ENCODE data around the gene CREB5.
"Not testable (repeated sequence)": the region's sequence is repeated elsewhere in the genome, so short reads cannot be mapped to it uniquely, and the experiment has no call there.

The CREB5 gene

DNA sequence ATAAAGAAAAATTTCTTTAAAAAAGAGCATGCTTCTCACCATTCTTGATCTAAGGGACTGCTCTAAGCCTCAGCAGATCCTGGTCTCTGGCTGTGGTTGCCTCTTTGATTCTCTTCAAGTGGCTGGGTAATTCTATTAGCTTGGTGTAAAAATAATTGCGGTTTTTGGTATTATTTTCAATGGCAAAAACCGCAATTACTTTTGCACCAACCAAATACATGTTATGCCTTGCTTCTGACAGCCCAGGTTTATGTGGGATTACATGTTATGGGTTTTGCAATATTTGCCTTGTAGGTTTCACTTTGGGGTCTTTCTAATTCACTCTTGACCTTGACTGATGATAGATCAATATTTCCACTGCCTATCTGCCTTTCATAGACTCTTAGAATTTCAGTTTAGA lies 20.0 kb upstream of the CREB5 start:
- no peak overlapping the region for H3K27ac Mint-ChIP-seq

DNA sequence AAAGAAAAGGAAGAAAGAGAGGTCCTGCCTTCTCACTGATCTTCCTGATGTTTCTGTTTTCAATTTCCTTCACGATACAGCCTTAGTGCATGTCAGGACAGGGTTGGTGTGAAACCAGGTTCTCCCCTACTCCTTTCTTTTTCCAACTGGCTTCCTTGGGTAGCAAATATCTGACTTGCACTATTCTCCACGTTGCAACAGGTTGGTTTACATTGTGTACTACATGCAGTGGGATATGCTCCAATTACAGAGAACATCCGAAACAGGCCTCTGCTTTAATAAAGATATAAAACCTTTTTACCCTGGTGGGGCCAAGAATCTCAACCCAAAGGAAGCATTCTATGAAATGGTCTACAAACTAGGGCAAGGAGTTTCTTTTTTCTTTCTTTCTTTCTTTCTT lies 16.9 kb upstream of the CREB5 start:
- H3K9me3 Mint-ChIP-seq: no peaks in the 10 kb centered on the region
- H3K27me3 Mint-ChIP-seq (ENCODE audit: low read depth): peaks cover 11% of the 10 kb centered on the region
- no peaks in the 10 kb centered on the region for H3K36me3 Mint-ChIP-seq (ENCODE audit: low read depth)
- no peak for DNase-seq (ENCODE audit: low spot score)
- H3K27ac Mint-ChIP-seq: no peak overlapping the region
- no peak overlapping the region for H3K4me3 Mint-ChIP-seq
- no peaks in the 10 kb centered on the region for H3K4me1 Mint-ChIP-seq (ENCODE audit: low read depth)

More for the DNA sequence above, 20.0 kb upstream of the CREB5 start:
- H3K27me3 Mint-ChIP-seq (ENCODE audit: low read depth): peaks cover 15% of the 10 kb centered on the region
- H3K4me1 Mint-ChIP-seq (ENCODE audit: low read depth): no peaks in the 10 kb centered on the region
- H3K9me3 Mint-ChIP-seq: no peaks in the 10 kb centered on the region
- no peaks in the 10 kb centered on the region for H3K36me3 Mint-ChIP-seq (ENCODE audit: low read depth)
- DNase-seq (ENCODE audit: low spot score): no peak
- no peak overlapping the region for H3K4me3 Mint-ChIP-seq

DNA sequence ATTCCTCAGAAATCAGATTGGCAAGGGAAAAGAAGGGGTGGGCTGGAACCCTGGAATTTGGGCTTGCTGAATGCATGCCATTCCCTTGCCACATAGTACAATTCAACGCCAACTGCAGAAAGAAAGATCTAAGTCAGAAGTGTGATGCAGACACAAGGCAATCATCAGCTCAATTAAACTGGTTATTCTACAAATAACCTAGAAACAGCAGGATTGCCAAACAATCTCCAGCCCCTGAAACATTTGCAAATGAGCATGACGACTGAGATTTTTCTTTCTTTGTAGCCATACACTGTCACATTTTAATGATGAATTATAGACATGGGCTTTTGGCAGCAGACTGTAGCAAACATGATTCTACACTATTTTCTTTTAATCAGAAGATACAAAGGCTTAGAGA lies 16.5 kb upstream of the CREB5 start:
- H3K27ac Mint-ChIP-seq: no peak overlapping the region
- H3K36me3 Mint-ChIP-seq (ENCODE audit: low read depth): no peaks in the 10 kb centered on the region
- peaks cover 9% of the 10 kb centered on the region for H3K27me3 Mint-ChIP-seq (ENCODE audit: low read depth)
- H3K9me3 Mint-ChIP-seq: no peaks in the 10 kb centered on the region
- H3K4me1 Mint-ChIP-seq (ENCODE audit: low read depth): no peaks in the 10 kb centered on the region
- no peak for DNase-seq (ENCODE audit: low spot score)
- H3K4me3 Mint-ChIP-seq: no peak overlapping the region

DNA sequence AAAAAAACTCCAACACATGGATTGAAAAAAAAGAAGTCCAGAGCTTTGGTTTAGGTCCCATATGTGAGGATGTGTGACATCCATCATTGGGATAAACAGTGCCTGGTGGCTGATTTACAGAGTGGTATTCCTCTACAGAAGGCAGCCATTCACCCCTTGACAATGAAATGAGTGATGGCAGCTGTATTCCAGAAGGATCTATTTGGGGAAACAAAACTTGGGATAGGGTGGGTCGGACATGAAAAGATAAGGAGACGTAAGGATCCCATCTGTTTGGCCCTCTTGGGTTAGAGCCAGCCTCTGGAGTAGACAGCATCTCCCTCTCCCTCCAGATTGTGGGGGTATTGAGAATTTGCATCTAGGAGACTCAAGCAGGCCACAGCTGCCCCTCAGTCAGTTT lies 15.2 kb upstream of the CREB5 start:
- no peaks in the 10 kb centered on the region for H3K4me1 Mint-ChIP-seq (ENCODE audit: low read depth)
- DNase-seq (ENCODE audit: low spot score): no peak
- no peak overlapping the region for H3K4me3 Mint-ChIP-seq
- no peaks in the 10 kb centered on the region for H3K36me3 Mint-ChIP-seq (ENCODE audit: low read depth)
- H3K27me3 Mint-ChIP-seq (ENCODE audit: low read depth): peaks cover 9% of the 10 kb centered on the region
- no peaks in the 10 kb centered on the region for H3K9me3 Mint-ChIP-seq
- H3K27ac Mint-ChIP-seq: no peak overlapping the region

DNA sequence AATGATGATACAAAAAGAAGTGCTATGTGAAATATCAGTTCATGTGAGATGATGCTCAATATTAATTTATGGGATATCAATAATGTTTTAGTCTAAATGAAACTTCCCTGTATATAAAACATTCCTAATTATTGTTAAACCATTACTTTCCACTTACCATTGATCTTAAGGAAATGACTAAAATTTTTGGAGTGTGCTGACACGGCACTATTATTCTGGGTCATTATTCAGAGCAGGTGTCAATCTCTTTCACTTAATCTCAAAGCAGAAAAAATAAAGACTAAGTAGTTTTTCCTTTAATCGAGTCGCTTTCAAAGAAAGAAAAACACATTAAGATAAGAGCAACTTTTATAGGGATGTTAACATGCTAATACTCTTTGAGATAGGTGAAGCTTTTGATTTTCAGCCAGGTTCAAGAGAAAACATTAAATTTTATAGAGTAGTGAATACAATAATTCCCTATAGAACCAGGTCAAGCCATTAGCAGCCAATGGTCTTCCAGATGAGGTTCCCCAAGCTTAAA lies 11.4 kb upstream of the CREB5 start:
- no peaks in the 10 kb centered on the region for H3K36me3 Mint-ChIP-seq (ENCODE audit: low read depth)
- no peaks in the 10 kb centered on the region for H3K9me3 Mint-ChIP-seq
- DNase-seq (ENCODE audit: low spot score): no peak
- no peaks in the 10 kb centered on the region for H3K4me1 Mint-ChIP-seq (ENCODE audit: low read depth)
- H3K4me3 Mint-ChIP-seq: no peak overlapping the region
- no peaks in the 10 kb centered on the region for H3K27me3 Mint-ChIP-seq (ENCODE audit: low read depth)
- H3K27ac Mint-ChIP-seq: no peak overlapping the region

DNA sequence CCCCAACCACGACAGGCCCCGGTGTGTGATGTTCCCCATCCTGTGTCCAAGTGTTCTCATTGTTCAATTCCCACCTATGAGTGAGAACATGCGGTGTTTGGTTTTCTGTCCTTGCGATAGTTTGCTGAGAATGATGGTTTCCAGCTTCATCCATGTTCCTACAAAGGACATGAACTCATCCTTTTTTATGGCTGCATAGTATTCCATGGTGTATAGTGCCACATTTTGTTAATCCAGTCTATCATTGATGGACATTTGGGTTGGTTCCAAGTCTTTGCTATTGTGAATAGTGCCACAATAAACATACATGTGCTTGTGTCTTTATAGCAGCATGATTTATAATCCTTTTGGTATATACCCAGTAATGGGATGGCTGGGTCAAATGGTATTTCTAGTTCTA lies 10.8 kb upstream of the CREB5 start:
- H3K9me3 Mint-ChIP-seq; H3K27ac Mint-ChIP-seq; DNase-seq (ENCODE audit: low spot score); H3K4me3 Mint-ChIP-seq; H3K4me1 Mint-ChIP-seq (ENCODE audit: low read depth); H3K27me3 Mint-ChIP-seq (ENCODE audit: low read depth); H3K36me3 Mint-ChIP-seq (ENCODE audit: low read depth): not testable (repeated sequence)

DNA sequence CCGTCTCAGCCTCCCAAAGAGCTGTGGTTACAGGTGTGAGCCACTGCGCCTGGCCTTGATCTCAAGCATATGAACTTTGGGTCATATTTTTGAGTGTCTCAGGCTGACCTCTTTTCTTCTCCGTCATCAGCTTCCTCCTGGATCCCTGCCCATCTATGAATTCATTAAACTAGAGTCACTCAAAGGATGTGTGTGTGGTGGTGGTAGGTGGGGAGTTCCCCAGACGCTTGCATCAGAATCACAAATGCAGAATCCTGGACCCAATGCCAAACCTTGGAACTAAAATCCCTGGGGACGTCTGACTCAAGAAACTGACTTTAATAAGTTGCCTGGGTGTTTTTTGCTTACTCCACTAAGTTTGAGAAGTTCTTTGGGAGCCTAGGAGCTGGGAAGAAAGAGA lies 6.7 kb upstream of the CREB5 start:
- Mint-ChIP-seq H3K27me3 (ENCODE audit: low read depth) (peaks cover 35% of the 10 kb centered on the region), H3K36me3 (ENCODE audit: low read depth) (peaks cover 2% of the 10 kb centered on the region), H3K4me1 (ENCODE audit: low read depth) (peaks cover 9% of the 10 kb centered on the region), H3K27ac (no peak overlapping the region), H3K9me3 (no peaks in the 10 kb centered on the region), H3K4me3 (no peak overlapping the region)
- no peak for DNase-seq (ENCODE audit: low spot score)

DNA sequence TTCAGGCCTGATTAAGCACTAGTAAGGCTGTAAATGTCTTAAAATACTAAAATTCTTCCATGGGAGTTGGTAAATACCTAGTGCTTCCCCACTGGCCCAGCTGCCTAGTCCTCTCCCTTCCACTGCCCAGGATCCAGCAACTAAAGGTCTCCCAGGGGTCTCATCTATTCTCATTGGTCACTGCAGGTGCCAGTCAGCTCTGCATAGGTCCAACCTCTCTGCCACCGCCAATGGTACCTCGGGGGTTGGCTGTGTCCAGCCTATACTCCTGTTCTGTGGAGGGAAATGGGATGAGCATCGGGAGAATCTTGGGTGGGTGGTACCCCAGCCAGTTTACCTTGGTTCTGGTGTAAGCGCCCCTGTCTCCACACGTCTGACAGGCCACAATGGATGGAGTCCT lies 6.1 kb upstream of the CREB5 start:
- peaks cover 41% of the 10 kb centered on the region for H3K27me3 Mint-ChIP-seq (ENCODE audit: low read depth)
- peaks cover 2% of the 10 kb centered on the region for H3K36me3 Mint-ChIP-seq (ENCODE audit: low read depth)
- H3K27ac Mint-ChIP-seq: no peak overlapping the region
- no peak for DNase-seq (ENCODE audit: low spot score)
- peaks cover 13% of the 10 kb centered on the region for H3K4me1 Mint-ChIP-seq (ENCODE audit: low read depth)
- no peaks in the 10 kb centered on the region for H3K9me3 Mint-ChIP-seq
- H3K4me3 Mint-ChIP-seq: no peak overlapping the region

DNA sequence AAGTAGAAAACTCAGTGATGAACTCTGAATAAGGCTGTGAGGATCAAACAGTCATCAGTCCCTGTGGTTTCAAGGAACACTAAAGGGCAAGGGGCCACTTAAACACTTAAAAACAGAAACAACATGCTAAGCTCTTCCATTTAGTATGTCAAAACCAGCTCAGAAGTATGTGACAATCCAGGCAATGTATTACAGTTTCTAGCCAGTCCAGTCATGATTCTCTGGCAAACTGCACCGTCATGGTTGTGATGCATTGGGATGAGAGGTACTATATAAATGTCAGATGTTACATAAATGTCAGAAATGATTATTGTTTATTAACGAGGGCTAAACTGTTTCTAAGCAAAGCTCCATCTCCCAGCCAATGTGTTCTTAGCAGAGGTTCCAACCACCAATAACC lies 4.7 kb upstream of the CREB5 start:
- no peak overlapping the region for H3K27ac Mint-ChIP-seq
- H3K9me3 Mint-ChIP-seq: no peaks in the 10 kb centered on the region
- H3K4me3 Mint-ChIP-seq: no peak overlapping the region
- peaks cover 14% of the 10 kb centered on the region for H3K4me1 Mint-ChIP-seq (ENCODE audit: low read depth)
- peaks cover 55% of the 10 kb centered on the region for H3K27me3 Mint-ChIP-seq (ENCODE audit: low read depth)
- peaks cover 2% of the 10 kb centered on the region for H3K36me3 Mint-ChIP-seq (ENCODE audit: low read depth)
- no peak for DNase-seq (ENCODE audit: low spot score)

DNA sequence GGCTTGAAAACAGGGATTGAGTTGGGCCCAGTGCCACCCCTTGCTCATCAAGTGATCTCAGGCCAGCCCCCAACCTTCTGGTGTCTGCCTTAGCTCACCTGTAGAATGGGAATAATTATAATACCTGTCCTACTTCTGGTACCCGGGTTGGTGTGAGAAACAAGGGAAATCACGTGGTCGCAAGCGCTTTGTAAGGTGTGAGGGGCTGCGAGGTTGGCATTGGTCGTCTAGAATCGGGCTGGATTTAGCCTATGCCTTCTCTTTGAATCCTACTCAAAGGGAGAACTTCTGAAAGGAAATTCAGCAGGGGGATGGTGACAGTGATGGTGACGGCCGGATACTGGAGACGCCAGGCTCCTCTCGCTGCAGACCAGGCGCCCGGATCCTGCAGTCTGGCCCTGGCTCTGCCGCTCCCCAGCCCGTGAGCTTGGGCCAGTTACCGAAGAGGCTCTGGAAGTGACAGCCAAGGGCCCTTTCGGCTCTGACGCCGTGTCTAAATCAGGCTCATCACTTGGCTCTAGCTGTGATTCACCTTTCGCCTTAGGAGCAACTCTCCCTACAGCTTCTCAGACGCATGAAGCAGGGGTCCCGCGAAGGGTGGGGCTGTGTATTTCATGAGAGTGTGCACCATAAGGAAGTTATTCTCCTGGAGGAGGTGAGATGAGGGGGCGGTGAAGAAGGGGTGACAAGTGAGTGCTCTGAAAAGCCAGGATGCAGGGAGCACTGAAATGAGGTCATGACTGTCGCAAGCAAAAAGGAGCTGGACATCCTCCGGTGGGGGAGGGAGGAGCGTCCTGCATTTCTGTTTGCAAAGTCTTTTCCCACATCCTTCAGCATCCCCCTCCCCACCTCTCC lies 4.0 kb upstream of the CREB5 start:
- H3K27ac Mint-ChIP-seq: no peak overlapping the region
- H3K9me3 Mint-ChIP-seq: no peaks in the 10 kb centered on the region
- peaks cover 2% of the 10 kb centered on the region for H3K36me3 Mint-ChIP-seq (ENCODE audit: low read depth)
- no peak for DNase-seq (ENCODE audit: low spot score)
- H3K4me3 Mint-ChIP-seq: peak overlapping the region; percentile 28
- H3K4me1 Mint-ChIP-seq (ENCODE audit: low read depth): peaks cover 14% of the 10 kb centered on the region
- H3K27me3 Mint-ChIP-seq (ENCODE audit: low read depth): peaks cover 58% of the 10 kb centered on the region

DNA sequence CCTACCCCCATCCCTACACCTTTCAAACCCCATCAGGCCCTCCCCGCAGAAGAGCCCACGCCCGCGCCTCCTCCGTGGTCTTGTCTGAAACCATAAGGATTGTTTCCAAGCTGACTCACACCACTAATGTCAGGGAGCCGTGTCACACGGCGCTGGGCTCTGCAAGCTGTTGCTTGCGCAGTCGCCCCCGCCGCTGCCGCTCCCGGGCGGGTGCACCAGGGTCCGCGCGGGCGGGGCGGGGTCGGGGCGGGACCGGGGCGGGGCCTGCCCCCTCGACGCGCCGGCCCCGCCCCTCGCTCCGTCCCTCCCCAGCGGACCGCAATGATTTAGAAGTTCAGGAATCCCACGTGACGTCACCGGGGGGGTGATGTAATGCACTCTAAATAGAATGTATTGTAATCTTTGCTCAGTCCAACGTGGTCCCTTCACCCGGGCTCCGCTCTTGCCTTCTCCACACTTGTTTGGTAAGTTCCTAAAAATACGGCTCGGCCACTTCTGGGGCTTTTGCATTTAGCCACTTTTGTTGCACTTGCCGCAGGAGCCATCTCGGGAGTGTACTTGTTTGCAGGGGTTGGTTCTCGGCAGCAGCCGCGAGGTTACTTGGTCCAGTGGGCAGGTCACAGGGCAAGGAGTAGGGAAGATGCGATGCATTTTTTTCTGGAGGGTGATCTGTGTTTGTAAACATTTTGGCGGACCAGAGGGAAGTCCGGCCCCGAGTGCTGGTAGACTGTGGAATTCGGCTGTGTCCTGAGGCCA lies 3.2 kb upstream of the CREB5 start:
- Mint-ChIP-seq H3K27me3 (ENCODE audit: low read depth) (peaks cover 66% of the 10 kb centered on the region), H3K9me3 (no peaks in the 10 kb centered on the region), H3K36me3 (ENCODE audit: low read depth) (peaks cover 2% of the 10 kb centered on the region), H3K27ac (peak overlapping the region; percentile 10), H3K4me1 (ENCODE audit: low read depth) (peaks cover 14% of the 10 kb centered on the region), H3K4me3 (peak overlapping the region; percentile 78)
- peak; percentile 62 for DNase-seq (ENCODE audit: low spot score)

DNA sequence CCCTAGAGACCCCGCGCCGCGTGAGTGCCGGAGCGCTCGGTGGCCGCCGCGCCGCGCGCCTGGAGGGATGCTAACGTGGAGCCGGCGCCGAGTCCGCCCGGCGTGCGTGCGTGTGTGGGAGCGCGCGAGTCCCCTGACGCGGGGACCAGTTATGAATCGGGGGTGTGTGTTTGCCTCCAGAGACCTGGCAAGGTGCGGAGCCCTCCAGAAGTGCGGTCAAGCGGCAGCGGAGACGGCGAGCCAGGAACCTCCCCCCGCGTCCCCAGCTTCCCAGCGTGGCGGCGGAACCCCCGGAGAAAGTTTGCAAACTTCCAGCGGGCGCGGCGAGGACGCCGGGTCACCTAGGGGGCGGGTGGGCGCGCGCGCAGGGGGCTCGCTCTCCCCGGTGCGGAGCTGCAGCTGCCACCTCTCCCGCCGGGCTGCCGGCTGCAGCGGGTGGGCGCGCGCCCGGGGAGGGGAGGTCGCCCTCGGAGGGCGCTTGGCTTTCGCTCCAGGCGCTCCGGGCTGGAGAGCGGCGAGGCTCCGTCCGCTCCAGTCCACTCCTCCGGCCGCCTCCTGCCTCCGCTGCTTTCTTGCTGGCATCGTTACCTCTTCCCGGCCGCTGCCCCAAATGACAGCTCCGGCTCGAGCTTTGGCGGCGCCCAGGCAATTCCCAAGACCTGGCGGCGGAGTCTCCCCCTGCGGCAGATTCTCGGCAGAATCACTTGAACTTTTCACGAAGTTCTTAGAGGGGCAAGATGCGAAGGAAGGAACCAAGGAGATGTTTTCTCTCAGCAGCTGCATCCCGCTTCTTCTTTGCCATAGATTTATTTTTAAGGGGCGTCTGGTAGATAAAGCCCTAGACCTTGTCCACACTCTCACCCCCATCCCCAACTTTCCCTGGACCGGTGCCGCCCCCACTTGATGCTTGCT lies 2.3 kb upstream of the CREB5 start:
- H3K4me1 Mint-ChIP-seq (ENCODE audit: low read depth): peaks cover 14% of the 10 kb centered on the region
- peaks cover 67% of the 10 kb centered on the region for H3K27me3 Mint-ChIP-seq (ENCODE audit: low read depth)
- no peak overlapping the region for H3K27ac Mint-ChIP-seq
- no peak for DNase-seq (ENCODE audit: low spot score)
- peaks cover 2% of the 10 kb centered on the region for H3K36me3 Mint-ChIP-seq (ENCODE audit: low read depth)
- no peaks in the 10 kb centered on the region for H3K9me3 Mint-ChIP-seq
- H3K4me3 Mint-ChIP-seq: peak overlapping the region; percentile 78

DNA sequence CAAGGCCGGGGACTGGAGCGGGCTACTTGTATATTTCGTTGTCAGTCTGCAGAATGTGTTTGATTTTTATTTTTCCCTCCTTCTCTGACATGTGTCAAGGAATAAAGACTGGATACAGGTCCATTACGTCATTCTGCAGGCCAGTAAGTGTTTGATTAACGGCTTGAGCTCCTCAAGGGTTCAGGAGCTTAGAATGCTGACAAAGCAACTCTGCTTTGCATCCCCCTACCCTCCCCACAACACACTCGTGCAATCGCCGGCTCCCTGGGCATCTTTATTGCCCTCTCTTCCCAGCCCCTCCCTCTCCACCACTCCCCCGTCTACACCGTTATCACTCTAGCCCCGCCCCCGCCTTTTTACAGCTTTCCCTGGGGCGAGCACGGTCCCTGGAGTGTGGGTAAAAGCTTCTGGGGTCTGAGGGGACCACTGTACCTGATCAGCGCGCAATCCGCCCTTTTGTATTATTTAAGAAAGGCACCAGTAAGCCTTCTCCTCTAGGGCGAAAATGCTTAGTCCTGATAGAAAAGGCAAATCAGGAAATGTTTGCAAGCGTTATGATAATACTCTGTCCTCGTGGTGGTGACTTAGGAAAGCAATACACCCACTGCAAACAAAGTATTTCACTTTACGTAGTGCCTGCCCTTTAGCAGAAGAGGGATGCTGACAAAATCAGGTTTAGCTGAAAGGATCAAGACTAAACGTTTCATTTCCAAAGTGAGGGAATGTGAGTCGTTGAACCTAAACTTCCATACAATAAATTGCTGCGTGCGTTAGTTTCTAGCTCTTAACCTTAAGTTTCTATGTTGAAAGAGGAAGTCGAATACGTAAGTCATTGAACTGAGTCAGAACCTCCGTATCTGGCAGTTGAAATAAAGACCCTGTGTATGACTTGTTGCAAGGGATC lies 1.4 kb upstream of the CREB5 start:
- H3K9me3 Mint-ChIP-seq: no peaks in the 10 kb centered on the region

More for the DNA sequence above, 1.4 kb upstream of the CREB5 start:
- peaks cover 67% of the 10 kb centered on the region for H3K27me3 Mint-ChIP-seq (ENCODE audit: low read depth)
- peaks cover 2% of the 10 kb centered on the region for H3K36me3 Mint-ChIP-seq (ENCODE audit: low read depth)
- no peak for DNase-seq (ENCODE audit: low spot score)
- H3K4me3 Mint-ChIP-seq: peak overlapping the region; percentile 49
- H3K4me1 Mint-ChIP-seq (ENCODE audit: low read depth): peaks cover 14% of the 10 kb centered on the region
- H3K27ac Mint-ChIP-seq: no peak overlapping the region

Measured in T-helper 2 cell treated with Interferon-gamma antibody and Interleukin-4, amounts not matched to agents 5 μg/mL and 100 μg/mL, for 36 hours (primary cell).